Renal cortex interstitium (tissue), 11 donors: ENCODE data around the gene ALK. TPM values are rescaled to one million over a fixed set of nuclear protein-coding genes. Genes with fewer than 3 reads are reported as not detected.

Experiments
- DNase-seq, 11 donors: peaks; one replicate each; pipeline ENCODE4 v3.0.0-alpha.2; 2013; ENCODE audit warnings: low read depth in 9 of 11, low spot score in 4 of 11; ENCODE audit errors: extremely low read depth in 1 of 11
- polyA plus RNA-seq, 3 donors: library from polyadenylated mRNA; unstranded; fragments of 120-200 nt; gene quantifications; one replicate each; pipeline ENCODE4 v1.2.1, GENCODE V29; 2013; ENCODE audit not compliant: insufficient read length in 3 of 3

Gene ALK
- polyA plus RNA-seq, 3 donors = 0.17 to 0.60 (median 0.35) TPM

GRCh38 chr2:29209551-29209950 is 711.8 kb downstream of the ALK start:
- no peak for DNase-seq

GRCh38 chr2:29207352-29208148 is 713.8 kb downstream of the ALK start:
- DNase-seq = no peak

- DNase-seq = no peak
Observed at GRCh38 chr2:29206941-29207340, 714.4 kb downstream of the ALK start.

- DNase-seq = no peak
Observed at GRCh38 chr2:29202819-29203495, 718.4 kb downstream of the ALK start.

GRCh38 chr2:29201979-29202378 is 719.4 kb downstream of the ALK start:
- DNase-seq = no peak

- peak; percentile 17 to 58 (median 50) for DNase-seq
Observed at GRCh38 chr2:29196792-29197788, 724.3 kb downstream of the ALK start.

- no peak for DNase-seq
Observed at GRCh38 chr2:29195796-29196195, 725.6 kb downstream of the ALK start.

GRCh38 chr2:29193681-29194080 is 727.7 kb downstream of the ALK start:
- DNase-seq = no peak

- no peak for DNase-seq
Observed at GRCh38 chr2:29193111-29193510, 728.3 kb downstream of the ALK start.

- no peak for DNase-seq
Observed at GRCh38 chr2:29192526-29192925, 728.9 kb downstream of the ALK start.

- no peak for DNase-seq
Observed at GRCh38 chr2:29191817-29192216, 729.6 kb downstream of the ALK start.

- no peak for DNase-seq
Observed at GRCh38 chr2:29189052-29189451, 732.3 kb downstream of the ALK start.

GRCh38 chr2:29187926-29188325 is 733.5 kb downstream of the ALK start:
- DNase-seq = no peak

GRCh38 chr2:29186817-29187216 is 734.6 kb downstream of the ALK start:
- DNase-seq = no peak

- no peak for DNase-seq
Observed at GRCh38 chr2:29184531-29184930, 736.9 kb downstream of the ALK start.

- DNase-seq = no peak
Observed at GRCh38 chr2:29182920-29183319, 738.5 kb downstream of the ALK start.

GRCh38 chr2:29182334-29182733 is 739.1 kb downstream of the ALK start:
- no peak for DNase-seq

GRCh38 chr2:29175338-29175737 is 746.0 kb downstream of the ALK start:
- no peak for DNase-seq

GRCh38 chr2:29174937-29175336 is 746.4 kb downstream of the ALK start:
- DNase-seq = no peak
